ENCODE measurements around the gene CRYBA4.
"Not testable (repeated sequence)": the region's sequence is repeated elsewhere in the genome, so short reads cannot be mapped to it uniquely, and the experiment has no call there.

Gene CRYBA4

GRCh38 chr22:26597026-26597425 lies 24.7 kb upstream of the CRYBA4 start:
- no peak for DNase-seq (ENCODE audit: low read depth)

DNA sequence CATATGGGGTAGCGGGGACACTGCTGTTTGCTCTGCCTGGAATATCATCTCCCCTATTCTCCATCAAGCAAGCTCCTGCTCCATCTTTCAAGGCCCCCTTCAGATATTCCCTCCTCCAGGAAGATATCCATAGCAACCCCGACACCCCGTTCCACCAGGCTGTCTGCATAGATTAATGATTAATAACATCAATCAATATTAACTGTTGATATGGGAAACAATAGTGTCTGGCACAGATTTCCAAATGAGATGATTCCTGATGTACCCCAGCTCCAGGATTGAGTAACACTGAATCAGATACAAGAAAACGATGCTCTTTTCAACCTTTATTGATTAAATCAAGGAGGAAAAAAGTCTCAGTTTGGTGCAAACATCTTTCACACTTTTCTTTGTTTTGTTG lies 24.3 kb upstream of the CRYBA4 start:
- DNase-seq (ENCODE audit: low read depth), result no peak

DNA sequence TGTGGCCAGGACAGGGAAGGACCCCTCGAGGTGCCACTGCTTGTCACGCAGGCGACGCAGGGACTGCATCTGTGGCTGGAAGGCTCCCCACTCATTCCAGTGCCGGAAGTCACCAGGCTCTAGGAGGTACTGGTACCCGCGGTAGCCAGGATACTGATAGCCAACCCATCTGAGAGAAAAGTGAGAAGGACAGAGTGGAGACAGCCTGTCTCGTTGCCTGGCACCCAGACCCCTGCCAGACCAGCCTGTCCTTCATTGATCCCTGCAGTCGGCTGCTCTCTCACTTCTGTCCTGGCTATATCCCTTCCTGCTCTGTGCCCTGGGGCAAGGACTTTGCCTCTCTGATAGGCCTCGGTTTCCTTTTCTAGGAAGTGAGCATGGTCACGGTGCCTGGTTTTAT lies 22.3 kb upstream of the CRYBA4 start:
- DNase-seq (ENCODE audit: low read depth), result no peak

- no peak for DNase-seq (ENCODE audit: low read depth)
Observed at GRCh38 chr22:26601726-26602125, 20.0 kb upstream of the CRYBA4 start.

DNA sequence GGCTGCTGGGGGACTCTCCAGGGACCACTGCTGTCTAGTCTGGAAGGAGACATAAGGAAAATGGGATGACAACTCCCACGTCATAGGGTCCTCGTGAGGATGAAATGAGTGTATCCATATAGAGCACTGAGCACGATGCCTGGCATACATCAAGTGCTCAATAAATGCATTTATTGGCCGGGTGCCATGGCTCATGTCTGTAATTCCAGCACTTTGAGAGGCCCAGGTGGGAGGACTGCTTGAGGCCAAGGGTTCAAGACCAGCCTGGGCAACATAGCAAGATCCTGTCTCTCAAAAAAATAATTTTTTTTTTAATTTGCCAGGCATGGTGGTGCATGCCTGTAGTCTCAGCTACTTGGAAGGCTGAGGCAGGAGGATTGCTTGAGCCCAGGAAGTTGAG lies 19.6 kb upstream of the CRYBA4 start:
- DNase-seq (ENCODE audit: low read depth), result no peak

- DNase-seq (ENCODE audit: low read depth), result no peak
Observed at GRCh38 chr22:26604368-26604767, 17.4 kb upstream of the CRYBA4 start.

GRCh38 chr22:26606611-26607010 lies 15.2 kb upstream of the CRYBA4 start:
- DNase-seq (ENCODE audit: low read depth), result no peak

- no peak for DNase-seq (ENCODE audit: low read depth)
Observed at GRCh38 chr22:26608129-26608528, 13.6 kb upstream of the CRYBA4 start.

GRCh38 chr22:26609287-26609686 lies 12.5 kb upstream of the CRYBA4 start:
- DNase-seq (ENCODE audit: low read depth), result no peak

DNA sequence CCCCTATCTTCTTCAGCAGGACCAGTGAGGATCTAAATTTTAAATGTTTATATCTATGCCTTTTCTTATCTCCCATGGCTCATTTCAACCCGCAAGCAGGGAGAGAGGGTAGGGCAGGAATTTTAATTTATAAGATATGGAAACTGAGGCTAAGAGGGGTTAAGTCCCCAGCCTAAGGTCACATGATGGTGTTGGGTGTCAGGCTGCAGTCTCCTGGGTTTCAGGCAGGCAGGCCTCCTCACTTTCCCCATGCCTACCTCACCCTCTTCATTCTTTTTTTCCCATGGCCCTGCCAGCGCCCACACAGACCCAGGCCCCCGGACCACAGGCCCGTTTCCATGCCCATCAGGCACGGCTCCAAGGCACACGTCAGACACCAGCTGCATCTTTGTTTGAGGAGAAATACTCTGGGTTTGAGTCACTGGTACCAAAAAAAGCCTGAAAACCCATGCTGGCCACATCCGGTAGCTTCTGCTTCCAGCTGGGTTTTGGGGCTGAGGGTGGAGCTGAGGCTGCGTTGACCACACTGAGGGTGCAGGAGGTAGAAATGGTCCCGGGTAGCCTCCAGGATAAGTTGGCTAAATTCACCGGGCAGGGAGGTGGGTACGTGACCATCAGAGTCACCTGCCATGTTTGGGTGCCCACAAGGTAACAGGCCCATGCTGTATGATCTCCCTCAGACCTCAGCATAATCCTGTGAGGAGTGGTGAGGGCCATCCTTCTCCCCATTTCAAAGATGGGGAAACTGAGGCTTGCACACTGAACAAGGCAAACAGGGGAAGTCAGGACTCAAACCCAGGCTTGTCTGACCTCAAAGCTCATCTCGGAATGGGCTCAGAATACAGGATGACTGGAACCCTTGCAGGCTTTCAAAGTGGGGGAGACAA lies 11.4 kb upstream of the CRYBA4 start:
- no peak for DNase-seq (ENCODE audit: low read depth)

DNA sequence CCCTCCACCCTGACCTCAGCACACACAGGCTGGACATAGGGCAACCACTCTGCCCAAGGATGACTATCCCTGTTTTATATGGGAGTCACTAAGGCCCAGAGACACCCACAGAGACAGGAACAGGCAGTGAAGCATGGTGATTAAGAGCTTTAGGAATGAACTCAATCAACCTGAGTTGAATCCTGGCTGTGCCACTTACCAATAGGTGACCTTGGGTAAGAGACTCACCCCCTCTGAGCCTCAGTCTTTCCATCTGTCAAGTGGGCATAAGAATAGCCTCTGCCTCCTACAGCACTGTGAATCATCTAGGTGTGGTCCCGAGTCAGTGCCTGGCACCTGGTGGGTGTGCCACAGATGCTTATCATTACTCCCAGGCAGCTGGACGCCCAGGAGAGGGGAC lies 10.8 kb upstream of the CRYBA4 start:
- no peak for DNase-seq (ENCODE audit: low read depth)

- DNase-seq (ENCODE audit: low read depth), result no peak
Observed at GRCh38 chr22:26612652-26613051, 9.1 kb upstream of the CRYBA4 start.

DNA sequence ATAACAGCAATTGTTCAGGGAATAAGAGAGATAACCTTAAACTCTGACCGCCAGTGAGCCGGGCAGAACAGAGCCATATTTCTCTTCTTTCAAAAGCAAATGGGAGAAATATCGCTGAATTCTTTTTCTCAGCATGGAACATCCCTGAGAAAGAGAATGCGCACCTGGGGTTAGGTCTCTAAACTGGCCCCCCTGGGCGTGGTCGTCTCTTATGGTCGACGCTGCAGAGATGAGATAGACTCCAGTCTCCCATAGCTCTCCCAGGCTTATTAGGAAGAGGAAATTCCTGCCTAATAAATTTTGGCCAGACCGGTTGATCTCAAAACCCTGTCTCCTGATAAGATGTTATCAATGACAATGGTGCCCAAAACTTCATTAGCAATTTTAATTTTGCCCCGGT lies 8.0 kb upstream of the CRYBA4 start:
- DNase-seq (ENCODE audit: low read depth), result not testable (repeated sequence)

- no peak for DNase-seq (ENCODE audit: low read depth)
Observed at GRCh38 chr22:26614322-26614721, 7.4 kb upstream of the CRYBA4 start.

DNA sequence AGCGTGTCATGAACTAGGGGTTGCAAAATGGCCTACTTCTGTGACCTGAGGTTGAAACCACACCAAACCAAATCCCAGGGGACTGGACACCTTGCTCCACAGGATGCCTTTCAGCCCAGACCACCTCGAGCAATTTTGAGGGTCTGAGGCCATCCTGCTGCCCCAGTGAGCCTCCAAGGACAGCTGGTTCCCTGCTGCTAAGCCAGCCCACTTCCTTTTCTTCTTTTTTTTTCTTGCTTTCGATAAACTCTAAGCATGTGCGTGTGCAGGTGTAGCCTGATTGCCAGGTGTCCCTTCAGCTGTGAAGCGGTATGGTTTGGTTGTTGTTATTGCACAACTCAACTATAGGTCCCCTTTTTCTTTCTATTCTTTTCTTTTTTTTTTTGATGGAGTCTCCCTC lies 6.6 kb upstream of the CRYBA4 start:
- DNase-seq (ENCODE audit: low read depth), result no peak

- DNase-seq (ENCODE audit: low read depth), result no peak
Observed at GRCh38 chr22:26615830-26616435, 5.8 kb upstream of the CRYBA4 start.

- DNase-seq (ENCODE audit: low read depth), result no peak
Observed at GRCh38 chr22:26616650-26617049, 5.1 kb upstream of the CRYBA4 start.

- DNase-seq (ENCODE audit: low read depth), result no peak
Observed at GRCh38 chr22:26617271-26618199, 4.2 kb upstream of the CRYBA4 start, which contains the start of gene CRYBB1. TSS of gene CRYBB1 (minus strand) at chr22:26618027. CDS start at chr22:26616319, 1,708 bp downstream.

DNA sequence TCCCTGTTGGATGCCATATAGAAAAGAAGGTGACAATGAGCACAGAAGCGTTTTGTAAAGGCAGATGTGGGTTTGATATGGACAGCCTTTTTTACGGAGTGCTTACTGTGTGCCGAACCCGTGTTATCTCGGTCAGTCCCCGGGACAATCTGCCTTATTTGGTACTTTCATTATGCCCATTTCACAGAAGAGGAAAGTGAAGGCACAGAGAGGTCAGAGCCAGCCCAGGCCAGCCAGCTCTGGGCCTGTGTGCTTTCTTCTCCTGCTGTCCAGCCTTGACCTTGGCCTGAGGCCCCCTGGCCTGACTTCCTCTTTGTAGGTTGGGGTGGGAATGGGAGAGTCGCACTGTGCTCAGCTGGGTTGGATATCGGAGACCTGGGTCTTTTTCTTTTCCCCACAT lies 3.3 kb upstream of the CRYBA4 start:
- DNase-seq (ENCODE audit: low read depth), result no peak

GRCh38 chr22:26619510-26619909 lies 2.3 kb upstream of the CRYBA4 start:
- DNase-seq (ENCODE audit: low read depth), result no peak

GRCh38 chr22:26620197-26620596 lies 1.6 kb upstream of the CRYBA4 start:
- no peak for DNase-seq (ENCODE audit: low read depth)

DNA sequence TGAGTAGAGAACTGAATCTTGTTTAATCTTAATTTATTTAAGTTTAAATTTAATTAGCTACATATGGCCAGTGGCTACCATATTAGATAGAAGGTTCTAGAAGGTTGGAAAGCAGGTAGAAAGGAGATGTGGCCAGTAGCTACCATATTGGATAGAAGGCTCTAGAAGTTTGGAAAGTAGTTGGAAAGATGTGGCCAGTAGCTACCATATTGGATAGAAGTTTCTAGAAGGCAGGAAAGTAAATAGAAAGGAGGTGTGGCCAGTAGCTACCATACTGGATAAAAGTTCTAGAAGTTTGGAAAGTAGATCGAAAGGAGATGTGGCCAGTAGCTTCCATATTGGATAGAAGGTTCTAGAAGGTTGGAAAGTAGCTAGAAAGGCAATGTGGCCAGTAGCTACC lies 2.2 kb downstream of the CRYBA4 start:
- no peak for DNase-seq (ENCODE audit: low read depth)

DNA sequence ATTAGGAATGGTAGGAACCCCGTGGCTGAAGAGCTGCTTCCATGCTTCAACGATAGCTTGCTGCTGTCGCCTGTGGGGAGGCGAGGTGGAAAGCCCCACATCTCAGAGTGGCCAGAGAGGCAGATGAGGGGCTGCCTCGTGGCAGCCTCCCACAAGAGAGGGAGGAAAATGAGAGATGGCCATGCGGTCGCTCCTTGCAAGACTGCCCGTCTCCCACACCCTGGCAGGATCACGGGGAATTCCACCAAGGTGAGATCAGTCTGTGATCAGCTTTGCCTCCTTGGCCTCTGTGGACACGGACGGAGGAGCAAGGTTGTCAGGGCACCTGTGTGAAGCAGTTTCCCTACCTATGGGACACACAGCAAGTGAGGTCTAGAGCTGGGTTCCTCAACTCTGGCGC lies 3.0 kb downstream of the CRYBA4 start:
- no peak for DNase-seq (ENCODE audit: low read depth)
